Dermis blood vessel endothelial cell (primary cell): Measurements from ENCODE around the gene ZNF622. TPM values are rescaled to one million over a fixed set of nuclear protein-coding genes. Genes with fewer than 3 reads are reported as not detected.

ENCODE experiments used
- DNase-seq: peaks from one replicate; pipeline ENCODE4 v3.0.0; 2010
- total RNA-seq: library from RNA; depleted of rRNA; stranded (reverse); fragments of >200 nt; gene quantifications from 2 replicates; pipeline ENCODE4 v1.2.3, GENCODE V29; 2014

Gene ZNF622, protein sequence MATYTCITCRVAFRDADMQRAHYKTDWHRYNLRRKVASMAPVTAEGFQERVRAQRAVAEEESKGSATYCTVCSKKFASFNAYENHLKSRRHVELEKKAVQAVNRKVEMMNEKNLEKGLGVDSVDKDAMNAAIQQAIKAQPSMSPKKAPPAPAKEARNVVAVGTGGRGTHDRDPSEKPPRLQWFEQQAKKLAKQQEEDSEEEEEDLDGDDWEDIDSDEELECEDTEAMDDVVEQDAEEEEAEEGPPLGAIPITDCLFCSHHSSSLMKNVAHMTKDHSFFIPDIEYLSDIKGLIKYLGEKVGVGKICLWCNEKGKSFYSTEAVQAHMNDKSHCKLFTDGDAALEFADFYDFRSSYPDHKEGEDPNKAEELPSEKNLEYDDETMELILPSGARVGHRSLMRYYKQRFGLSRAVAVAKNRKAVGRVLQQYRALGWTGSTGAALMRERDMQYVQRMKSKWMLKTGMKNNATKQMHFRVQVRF
- total RNA-seq: 34.9 and 52.8 TPM in 2 replicates

DNA sequence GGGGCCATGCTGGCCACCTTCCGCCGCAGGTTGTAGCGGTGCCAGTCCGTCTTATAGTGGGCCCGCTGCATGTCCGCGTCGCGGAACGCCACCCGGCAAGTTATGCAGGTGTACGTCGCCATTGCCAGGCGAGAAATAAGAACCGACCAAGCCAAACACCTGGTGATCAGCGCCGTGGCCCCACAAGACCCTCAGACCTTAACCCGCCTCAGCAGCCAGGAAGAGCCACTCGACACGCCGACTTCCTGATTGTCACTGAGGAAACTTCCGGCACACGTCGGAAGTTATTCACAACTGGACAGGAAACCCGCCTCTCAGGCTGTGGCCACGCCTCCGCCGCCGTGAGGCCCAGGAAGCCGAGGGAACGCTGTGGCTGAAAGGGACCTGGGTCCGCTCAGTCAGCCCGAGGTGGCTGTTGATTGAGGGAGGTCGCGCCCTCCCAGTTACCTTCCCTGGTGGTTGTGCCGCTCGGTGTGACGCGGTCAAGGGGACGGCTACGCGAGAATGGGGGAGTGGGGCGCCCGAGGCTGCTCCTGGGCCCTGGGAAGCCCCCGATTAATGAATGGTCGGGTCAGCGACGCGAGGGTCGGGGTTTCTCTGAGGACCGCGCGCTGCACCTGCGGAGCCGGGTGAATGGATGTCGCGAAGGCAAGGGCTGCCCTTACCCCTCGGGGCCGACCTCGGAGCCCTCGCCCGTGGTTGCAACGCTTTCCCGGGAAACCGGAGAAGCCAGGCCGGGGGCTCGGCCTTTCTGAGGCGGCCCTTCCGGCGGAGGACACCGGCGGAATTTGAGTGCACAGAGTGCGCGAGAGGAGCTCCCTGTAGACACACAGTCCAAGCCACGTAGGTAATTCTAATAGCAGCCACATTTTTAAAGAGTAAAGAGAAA, at the start of gene ZNF622:
ZNF622 (minus strand) TSS at position 257 of the 889 bp plus-strand sequence; CDS start at position 122, 135 bp downstream.
- DNase-seq: peak; percentile 81

GRCh38 chr5:16510098-16510497, 44.5 kb upstream of the ZNF622 start:
- no peak for DNase-seq

- DNase-seq: no peak
These were observed 43.3 kb upstream of the ZNF622 start for GRCh38 chr5:16508730-16509531.

DNA sequence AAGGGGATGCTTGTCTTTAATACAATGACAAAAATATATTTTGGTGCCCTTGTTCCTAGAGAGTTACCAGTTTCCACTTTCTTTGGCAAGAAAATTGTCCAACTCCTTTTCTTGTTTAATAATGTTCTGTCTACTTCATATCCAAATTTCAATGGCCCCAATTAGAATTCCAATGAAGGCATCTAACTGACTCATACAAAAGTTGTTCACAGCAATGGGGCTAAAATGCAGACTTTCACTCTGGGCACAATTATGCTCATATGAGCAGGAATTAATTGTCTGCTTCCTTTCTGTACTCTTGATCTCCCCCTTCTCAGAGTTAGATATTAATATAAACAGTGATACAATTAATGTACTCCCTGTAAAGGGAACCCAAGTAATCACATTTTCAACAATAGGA, 42.1 kb upstream of the ZNF622 start:
- DNase-seq: no peak

GRCh38 chr5:16505904-16506303, 40.3 kb upstream of the ZNF622 start:
- no peak for DNase-seq

DNA sequence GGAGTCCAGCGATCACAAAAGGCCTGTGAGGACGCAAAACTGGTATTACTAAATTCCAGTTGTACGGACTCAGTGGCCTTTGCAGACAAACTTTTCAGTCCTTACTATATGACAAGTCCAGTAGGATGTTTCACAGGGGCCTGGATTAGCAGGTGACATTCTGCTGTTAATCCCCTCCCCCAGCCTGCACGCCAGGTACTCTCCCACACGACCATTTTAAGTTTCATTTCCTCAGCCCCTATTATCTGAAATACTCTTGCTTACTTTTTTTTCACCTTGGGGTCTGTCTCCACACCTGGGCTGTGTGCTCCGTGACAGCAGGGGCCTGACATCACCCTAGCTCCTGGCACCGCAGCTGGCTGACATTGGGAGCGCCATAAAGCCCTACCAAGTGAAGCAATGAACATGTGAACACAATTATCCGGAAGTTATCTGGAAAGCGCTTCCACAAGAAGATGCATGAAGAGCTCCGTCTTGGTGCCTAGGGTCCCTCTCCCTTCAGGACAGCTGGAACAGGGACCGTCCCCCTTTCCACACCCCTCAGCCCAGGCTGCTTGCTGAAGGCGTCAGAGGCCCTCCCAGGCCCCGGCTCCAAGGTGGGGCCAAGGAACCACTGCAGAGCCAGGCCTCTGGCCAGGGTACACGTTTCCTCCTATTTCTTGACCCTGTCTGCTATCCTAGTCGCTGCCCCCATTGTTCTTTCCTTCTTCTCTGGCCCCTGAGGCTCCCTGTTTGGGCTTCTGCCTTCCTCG, 39.7 kb upstream of the ZNF622 start:
- no peak for DNase-seq

DNA sequence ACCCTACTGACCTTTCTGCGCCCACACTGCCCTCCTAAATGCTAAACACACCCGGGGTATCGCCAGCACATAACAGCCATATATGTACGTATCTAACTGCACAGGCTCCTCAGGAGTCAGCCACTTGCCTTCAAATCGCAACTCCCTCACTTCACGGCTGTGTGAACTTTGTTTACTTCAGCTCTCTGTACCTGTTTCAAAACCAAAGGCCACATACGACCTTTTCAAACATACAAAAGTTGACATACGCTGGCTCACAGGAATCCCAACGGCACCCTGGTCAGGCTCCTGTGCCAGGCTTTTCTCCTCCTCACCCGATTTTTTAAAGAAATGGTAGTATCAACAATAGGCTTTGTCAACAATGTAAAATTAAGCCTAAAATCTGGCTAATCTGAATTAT, 39.0 kb upstream of the ZNF622 start:
- no peak for DNase-seq

DNA sequence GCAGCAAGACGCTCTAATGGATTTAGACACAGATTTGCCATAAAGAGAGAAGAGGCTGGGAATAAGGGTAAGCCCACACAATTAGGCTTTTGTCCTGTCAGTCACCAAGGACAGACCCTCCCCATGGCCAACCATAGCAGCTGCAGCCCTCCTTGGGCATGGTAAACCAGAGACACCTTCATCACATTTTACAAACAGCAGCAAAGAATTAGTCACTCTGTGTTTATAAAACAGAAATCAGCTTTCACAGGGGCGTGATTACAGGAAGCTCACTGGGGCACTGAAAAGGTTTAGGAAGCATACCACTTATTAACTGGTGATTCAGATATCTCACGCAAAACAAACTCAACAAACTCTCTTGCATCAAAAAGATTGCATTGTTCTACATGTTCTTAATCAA, 37.3 kb upstream of the ZNF622 start:
- DNase-seq: no peak

- no peak for DNase-seq
These were observed 34.4 kb upstream of the ZNF622 start for GRCh38 chr5:16500024-16500423.

- DNase-seq: no peak
These were observed 31.9 kb upstream of the ZNF622 start for GRCh38 chr5:16497546-16497945.

- no peak for DNase-seq
These were observed 27.7 kb upstream of the ZNF622 start for GRCh38 chr5:16493261-16493660.

DNA sequence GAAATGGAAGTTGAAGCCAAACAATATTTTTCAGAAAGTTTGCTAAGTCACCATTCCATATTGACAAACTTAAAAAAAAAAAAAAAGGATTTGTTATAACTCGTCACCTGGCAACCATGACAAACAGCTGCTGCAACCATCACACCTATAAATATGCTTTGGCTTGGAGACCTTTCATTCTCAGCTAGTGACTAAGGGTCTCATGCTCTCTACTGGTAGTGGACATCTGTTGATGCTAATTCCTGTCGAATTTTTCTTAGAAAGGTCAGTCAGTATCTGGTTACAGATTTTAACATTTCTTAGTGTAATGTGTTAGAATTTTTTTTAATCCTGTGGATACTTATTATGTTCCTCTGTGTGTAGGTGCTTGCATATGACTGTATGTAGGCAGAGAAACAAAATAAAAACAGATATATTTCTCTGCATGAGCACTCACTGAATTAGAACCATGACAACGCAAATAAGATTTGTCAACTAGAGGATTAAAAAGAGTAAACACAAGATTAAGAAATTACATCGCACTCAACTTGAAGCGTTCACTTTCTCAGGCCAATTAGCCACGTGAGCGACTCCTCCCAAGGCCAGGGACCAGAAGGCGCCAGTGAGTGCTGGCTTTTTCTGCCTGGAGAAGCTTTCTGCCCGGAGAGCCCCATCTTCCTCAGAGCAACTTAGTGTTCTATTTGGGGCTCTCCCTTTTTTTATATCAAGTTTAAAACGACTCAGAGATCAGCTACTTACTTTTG, 27.0 kb upstream of the ZNF622 start:
- DNase-seq: peak; percentile 11

DNA sequence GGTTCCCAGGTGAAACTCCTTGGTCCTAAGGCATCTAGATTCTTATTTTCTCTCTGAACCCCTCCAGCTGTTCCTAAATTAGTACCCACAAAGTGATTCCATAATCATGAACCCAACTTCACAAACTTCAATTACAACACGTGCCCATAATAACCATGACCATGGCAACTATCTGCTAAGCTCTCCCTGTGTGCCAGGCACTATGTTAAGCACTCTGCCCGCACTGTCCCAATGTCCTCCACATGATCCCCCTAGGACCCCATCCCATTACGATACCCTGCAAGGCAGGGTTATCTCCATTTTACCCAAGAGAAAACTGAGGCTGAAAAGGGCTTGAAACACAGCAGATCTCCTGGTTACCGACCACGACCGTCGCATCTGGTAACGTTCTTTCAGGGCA, 25.3 kb upstream of the ZNF622 start:
- DNase-seq: no peak

- peak; percentile 52 for DNase-seq
These were observed 23.8 kb upstream of the ZNF622 start for GRCh38 chr5:16489322-16489791.

- no peak for DNase-seq
These were observed 21.9 kb upstream of the ZNF622 start for GRCh38 chr5:16487456-16487855.

GRCh38 chr5:16486711-16487111, 21.1 kb upstream of the ZNF622 start:
- DNase-seq: no peak

GRCh38 chr5:16485656-16486055, 20.1 kb upstream of the ZNF622 start:
- no peak for DNase-seq

- DNase-seq: no peak
These were observed 18.5 kb upstream of the ZNF622 start for GRCh38 chr5:16484081-16484480.

GRCh38 chr5:16483361-16483760, 17.8 kb upstream of the ZNF622 start:
- DNase-seq: no peak

GRCh38 chr5:16482891-16483290, 17.3 kb upstream of the ZNF622 start:
- DNase-seq: no peak
